ENCODE measurements around the gene MTMR12. TPM values are rescaled to one million over a fixed set of nuclear protein-coding genes. Genes with fewer than 3 reads are reported as not detected.
A peak's percentile ranks its signal among the peaks of the same experiment; 100 is the strongest.
"Not testable (repeated sequence)": the region's sequence is repeated elsewhere in the genome, so short reads cannot be mapped to it uniquely, and the experiment has no call there.

MTMR12 gene
- total RNA-seq, 1 experiment from 2014 or later, result 17.1 TPM

DNA sequence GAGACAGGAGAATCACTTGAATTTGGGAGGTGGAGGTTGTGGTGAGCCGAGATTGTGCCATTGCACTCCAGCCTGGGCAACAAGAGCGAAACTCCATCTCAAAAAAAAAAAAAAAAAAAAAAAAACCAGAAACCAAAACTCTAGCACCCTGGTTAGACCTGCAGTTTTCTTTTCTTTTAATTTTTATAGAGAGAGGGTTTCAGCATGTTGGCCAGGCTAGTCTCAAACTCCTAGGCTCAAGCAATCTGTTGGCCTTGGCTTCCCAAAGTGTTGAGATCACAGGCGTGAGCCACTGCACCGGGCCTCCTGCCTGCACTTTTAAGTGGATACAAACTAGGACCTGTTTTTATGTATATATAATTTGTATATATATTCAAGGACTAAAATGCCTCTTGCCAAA lies 12.9 kb upstream of the MTMR12 start:
- DNase-seq (ENCODE audit: low read depth), result no peak

DNA sequence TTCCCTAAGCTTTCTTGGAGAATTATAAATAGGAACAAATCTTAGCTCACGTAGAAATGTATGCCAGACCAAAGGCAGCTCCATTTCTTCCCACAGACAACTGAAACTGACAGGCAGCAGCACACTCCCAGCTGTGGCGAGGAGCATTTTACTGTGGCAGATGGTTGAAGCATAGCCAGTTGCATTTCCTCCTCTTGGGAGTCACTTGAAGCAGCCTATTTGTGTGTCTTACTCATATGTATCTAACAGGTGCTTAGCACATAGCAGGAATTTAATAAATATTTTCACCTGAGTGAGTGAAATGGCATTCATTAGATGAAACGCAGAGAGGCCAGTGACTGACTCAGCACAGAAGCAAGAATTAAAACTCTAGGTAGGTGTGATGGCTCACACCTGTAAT lies 12.3 kb upstream of the MTMR12 start:
- DNase-seq (ENCODE audit: low read depth), result peak; percentile 86

DNA sequence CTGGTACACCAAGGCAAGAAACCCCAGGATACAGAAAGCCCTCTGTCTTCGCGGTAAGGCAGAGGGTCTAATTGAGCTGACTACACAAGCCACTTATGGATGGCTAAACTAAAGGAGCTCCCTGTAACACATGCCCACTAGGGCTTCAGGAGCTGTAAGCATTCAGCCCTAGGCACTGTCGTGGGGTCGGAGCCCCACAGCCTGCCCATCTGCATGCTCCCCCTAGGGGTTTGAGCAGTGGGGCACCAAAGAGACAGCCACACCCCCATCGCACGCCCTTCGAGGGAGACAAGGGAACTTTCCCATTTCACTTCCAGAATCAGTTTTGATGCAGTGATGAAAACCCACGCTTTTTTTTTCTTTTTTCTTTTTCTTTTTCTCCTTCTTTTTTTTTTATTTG lies 11.0 kb upstream of the MTMR12 start:
- DNase-seq (ENCODE audit: low read depth), result no peak

DNA sequence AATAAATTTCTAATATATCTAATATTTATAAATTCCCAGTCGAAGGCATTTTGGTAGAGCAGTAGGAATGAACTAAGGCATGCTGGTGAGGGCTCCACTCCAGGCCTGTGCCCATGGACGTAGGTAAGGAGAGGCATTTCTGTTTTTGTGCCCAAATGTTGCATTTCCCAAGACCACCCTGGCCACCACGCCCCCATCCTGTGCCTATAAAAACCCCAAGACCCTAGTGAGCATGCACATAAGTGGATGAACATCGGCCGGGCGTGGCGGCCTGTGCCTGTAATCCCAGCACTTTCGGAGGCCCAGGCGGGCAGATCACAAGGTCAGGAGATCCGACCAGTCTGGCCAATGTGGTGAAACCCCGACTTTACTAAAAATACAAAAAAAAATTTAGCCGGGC lies 10.1 kb upstream of the MTMR12 start:
- DNase-seq (ENCODE audit: low read depth), result no peak

DNA sequence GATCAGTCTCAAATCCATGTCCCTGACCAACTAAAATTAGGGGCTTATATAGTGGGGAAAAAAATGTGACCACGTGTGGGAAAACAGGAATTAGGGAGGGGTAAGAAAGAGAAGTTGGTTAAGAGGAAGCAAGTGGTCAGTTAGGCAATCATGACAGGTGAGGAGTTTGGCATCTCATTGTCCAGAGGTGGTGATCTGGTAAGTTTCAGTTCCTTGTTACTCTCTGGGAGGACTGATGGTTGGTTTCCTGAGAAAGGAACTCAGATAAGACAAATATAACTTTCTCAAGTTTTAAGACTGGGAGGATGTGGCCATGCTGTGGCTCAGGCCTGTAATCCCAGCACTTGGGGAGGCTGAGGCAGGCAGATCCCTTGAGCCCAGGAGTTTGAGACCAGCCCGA lies 9.0 kb upstream of the MTMR12 start:
- DNase-seq (ENCODE audit: low read depth), result not testable (repeated sequence)

DNA sequence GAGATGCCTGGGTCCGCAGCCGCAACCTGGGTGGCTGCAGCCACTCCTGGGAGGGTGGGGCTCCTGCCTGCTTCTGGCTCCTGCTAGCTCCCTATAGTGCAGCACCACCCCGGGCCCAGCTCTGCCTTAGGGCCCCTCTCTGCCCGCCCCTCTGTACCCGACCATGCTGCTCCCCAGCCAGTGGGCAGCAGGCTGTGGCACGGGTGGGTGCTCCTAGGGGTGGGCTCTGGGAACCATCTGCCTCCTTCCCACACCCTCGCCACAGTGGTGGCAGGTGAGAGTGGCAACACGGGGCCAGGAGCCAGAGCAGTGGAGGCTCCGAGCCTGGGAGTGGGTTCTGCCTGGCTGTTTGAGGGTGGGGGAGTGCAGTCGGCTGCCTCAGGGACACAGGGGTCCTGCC lies 7.8 kb upstream of the MTMR12 start:
- DNase-seq (ENCODE audit: low read depth), result no peak

DNA sequence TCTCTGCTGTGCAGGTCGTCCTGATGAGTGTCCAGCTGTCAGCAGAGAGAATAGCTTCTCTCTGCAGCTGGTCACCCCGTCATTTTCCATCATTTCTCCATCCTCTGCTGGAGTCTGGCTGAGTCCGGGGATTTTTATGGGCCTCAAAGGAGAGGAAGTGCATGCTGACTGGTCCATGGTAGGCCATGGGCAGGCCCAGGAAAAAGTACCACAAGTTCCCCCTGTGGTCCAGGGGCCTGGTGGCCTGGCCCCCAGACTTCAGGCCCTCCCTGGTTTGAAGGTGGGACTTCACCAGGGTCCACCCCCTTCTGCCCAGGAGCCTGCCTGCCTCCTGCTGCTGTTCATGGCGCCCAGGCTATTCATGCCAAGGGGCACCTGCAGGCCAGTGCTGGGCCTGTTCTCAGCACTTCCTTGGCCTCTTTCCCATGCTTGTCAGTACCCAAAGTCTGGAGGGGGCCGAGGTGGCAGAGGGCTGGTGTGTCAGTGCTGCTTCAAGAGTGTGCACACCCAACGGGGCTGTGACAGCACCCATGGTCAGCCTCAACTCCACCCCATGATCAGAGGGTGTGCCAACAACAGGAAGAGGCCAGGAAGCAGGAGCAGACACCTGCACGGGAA lies 7.3 kb upstream of the MTMR12 start:
- no peak for DNase-seq (ENCODE audit: low read depth)

DNA sequence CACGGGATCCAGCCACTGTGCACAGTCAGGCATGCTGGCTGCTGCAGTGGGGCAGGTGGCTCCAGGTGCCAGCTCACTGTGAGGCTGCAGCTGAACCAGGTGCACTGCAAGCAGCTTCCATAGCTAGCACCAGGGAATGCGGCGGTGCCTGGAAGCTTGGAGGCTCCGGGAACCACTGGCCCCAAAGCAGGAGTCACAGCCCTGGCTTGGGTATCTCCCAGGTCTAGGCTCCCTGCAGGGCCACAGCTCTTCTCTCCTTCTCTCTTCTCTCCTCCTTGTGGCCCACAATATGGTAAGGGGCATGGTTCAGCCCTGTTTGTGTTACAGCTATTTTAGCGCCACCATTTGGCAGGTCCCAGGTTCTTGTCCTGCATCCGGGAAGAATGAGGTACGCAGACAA lies 6.7 kb upstream of the MTMR12 start:
- no peak for DNase-seq (ENCODE audit: low read depth)

DNA sequence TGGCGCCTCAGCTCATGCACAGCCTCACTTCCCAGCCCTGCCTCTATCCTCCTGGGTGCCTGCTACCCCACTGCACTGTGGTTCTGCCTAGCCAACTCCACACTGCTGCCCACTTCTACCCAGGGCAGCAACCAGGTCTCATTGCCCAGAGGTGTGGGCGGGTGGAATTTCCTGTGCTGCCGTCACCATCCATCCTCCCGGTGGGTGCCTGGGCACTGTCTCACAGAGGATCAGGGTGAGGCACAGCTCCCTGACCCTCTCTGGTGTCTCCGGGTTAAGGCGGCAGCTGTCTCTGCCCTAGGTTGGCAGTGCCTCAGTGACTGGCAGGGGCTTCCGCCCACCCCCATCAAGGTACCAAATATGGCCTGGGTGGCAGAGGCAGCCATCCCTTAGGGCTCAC lies 4.3 kb upstream of the MTMR12 start:
- no peak for DNase-seq (ENCODE audit: low read depth)

DNA sequence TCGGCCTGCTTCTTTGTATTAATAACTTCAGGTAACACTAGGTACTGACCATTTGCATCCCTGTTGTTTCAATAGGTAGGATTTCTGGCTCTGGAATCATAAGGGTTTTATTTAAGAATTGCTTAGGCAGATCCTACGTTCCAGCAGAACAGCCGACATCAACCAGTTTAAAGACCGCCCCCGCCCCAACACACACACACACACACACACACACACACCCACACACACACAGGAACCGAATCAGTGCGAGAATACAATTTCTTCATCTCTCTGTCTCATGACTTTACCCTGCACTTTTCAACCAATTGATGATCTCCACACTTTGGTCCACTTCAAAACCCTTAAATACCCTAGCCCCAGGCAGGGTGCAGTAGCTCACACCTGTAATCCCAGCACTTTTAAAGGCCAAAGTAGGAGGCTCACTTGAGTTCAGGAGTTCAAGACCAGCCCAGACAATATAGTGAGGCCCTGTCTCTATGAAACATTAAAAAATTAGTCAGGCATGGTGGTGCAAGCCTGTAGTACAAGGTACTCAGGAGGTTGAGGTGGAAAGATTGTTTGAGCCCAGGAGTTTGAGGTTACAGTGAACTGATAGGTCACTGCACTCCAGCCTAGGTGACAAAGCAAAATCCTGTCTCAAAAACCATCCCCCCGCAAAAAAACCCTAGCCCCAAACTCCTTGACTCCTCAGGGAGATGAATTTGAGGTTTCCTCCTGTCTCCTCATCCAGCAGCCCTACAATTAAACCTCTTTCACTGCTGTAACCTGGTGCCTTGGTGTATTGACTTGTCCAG lies 2.7 kb upstream of the MTMR12 start:
- no peak for DNase-seq (ENCODE audit: low read depth)

DNA sequence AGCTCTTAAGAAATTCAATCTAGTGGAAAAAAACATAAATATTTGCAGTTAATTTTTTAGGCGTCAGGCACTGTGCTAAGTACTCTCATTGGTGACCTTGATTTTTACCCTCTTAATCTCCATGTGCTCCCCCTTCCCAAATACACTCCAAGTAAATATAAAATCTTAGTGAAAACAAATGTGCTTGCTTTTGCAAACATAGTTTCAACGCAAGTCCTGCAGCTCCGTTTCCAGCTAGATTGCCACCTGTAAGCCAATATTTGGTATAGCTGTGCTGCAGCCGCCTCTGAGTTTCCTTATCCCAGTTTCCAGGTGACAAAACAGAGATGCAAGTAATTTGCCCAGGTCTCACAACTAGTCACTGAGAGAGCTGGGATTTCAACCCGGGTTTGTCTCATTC lies 1.9 kb upstream of the MTMR12 start:
- DNase-seq (ENCODE audit: low read depth), result no peak

DNA sequence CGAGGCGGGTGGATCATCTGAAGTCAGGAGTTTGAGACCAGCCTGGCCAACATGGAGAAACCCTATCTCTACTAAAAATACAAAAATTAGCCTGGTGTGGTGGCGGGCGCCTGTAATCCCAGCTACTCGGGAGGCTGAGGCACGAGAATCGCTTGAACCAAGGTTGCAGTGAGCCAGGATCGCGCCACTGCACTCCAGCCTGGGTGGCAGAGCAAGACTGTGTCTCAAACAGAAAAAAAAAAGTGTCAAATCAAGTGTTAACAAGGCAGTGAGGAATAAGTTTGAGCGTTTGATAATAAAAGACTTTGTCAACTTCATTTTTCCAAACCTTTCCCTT lies 1.4 kb upstream of the MTMR12 start:
- not testable (repeated sequence) for DNase-seq (ENCODE audit: low read depth)

DNA sequence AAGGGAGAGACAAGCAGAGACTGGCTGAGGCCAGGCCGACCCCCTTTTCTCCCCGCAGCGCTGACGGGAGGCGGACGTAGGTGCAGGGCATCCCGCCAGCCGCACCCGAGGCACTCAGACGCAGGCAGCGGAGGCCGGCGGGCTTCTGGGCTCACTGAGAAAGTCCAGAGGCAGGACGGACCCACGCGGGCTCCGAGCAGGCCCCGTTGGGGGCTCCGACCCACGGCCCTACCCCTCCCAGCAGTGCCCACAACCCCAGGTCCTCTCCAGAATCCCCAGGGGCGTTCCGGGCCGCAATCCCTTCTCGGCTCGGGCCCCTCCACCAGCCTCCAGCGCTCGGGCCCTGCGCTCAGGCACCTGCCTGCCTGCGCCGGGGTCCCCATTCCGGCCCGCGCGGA lies 543 bp downstream of the MTMR12 start:
- DNase-seq (ENCODE audit: low read depth), result peak; percentile 55

DNA sequence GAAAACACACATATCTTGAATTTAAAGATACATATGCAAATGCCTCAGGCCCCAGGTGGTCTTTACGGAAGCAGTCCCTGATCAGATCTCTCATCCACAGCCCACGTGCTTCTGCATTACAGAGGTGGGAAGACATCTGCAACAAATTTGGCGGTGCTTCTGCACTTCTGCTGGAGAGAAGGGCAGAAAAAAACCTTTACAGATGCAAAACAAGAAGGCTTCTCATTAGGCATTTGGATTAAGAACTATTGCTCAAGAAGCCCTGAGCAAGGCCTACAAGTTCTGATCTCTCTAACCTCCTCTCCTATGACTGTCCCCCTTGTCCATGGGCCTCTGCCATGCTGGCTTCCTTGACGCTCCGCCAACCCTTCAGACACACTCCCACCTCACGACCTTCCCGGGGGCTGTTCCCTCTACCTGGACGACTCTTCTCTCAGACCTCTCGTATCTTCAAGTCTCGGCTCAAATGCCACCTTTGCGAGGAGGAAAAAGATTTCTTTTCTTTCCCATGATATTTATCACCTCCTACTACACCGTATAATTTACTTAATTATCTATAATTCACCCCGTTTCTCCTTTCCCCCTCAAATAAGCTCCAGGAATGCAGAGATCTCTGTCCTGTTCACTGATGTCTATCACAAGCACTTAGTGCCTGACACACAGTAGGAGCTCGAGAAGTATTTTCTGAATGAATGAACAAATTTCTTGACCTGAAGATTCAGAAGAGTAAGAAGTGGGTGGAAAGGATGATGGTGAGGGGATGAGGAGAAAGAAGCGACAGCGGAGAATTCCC lies 1.1 kb downstream of the MTMR12 start:
- no peak for DNase-seq (ENCODE audit: low read depth)

DNA sequence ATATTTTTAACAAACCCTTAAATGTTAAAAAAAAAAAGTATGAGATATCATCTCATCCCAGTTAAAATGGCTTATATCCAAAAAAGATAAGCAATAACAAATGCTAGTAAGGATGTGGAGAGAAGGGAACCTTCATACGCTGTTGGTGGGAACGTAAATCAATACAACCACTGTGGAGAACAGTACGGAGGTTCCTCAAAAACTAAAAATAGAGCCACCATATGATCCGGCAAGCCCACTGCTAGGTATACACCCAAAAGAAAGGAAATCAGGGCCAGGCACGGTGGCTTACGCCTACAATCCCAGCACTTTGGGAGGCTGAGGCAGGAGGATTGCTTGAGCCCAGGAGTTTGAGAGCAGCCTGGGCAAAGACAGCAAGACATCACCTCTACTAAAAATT lies 3.0 kb downstream of the MTMR12 start:
- DNase-seq (ENCODE audit: low read depth), result no peak

DNA sequence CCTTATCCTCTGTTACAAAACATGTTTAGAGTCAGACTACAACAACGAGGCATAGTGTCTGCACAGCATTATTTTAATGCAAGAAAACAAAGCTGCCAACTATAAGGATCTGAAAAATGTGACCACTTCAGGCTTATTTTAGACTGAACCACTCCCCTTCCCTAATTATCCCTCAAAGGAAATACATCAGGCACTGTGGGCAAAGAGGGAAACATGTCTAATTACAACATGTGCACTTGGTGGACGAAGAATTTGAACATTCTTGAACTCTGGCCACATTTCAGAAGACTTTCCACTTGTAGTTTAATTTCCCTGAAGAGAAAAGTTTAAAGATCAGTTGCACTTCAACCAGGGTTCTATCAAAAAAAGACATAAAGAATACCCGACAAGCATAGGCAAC lies 3.8 kb downstream of the MTMR12 start:
- DNase-seq (ENCODE audit: low read depth), result no peak

DNA sequence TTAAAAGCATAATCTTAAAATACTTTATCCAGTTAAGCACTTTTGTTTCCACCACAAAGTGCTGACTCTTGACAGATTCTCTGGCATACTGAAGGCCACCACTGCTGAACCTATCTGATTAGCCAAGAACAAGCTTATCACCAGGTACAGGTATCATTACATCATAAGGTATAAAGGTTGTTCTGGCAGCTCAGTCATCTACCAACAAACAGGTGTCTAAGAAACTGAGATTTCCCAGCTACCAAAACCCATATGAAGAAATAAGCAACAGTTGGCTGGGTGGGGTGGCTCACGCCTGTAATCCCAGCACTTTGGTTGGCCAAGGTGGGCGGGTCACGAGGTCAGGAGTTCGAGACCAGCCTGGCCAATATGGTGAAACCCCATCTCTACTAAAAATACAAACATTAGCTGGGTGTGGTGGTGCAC lies 5.0 kb downstream of the MTMR12 start:
- DNase-seq (ENCODE audit: low read depth), result no peak

DNA sequence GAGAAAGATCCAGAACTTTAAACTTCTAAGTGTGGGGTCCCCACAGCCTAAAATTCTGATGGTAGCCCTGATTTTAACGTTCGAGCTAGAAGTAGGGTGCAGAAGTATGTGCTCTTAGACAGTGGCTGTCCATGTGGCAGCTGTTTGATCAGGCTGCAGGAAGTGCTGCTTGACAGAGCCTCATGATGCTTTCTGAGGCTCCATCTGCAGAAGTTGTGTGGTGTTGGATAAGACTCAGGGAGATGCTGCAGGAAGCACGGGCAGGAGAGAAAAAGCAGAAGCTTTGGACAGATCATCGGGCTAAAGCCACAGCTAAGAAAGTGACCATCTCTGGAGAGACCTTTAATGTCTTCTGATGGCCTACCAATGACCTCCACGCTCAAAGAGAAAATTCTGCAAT lies 8.1 kb downstream of the MTMR12 start:
- no peak for DNase-seq (ENCODE audit: low read depth)

DNA sequence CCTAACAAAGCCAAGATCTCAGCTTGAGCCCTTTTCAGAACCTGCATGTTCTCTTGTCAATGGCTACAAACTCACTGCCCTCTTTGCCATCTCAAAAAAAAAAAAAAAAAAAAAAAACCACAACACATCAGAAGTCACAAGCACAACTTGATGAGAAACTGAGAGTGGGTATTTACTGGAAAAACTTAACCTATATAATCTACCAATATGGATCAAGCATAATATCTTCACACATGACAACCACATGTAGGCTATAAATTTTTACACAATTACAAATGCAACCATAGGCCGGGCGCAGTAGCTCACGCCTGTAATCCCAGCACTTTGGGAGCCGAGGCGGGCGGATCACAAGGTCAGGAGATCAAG lies 9.0 kb downstream of the MTMR12 start:
- no peak for DNase-seq (ENCODE audit: low read depth)

DNA sequence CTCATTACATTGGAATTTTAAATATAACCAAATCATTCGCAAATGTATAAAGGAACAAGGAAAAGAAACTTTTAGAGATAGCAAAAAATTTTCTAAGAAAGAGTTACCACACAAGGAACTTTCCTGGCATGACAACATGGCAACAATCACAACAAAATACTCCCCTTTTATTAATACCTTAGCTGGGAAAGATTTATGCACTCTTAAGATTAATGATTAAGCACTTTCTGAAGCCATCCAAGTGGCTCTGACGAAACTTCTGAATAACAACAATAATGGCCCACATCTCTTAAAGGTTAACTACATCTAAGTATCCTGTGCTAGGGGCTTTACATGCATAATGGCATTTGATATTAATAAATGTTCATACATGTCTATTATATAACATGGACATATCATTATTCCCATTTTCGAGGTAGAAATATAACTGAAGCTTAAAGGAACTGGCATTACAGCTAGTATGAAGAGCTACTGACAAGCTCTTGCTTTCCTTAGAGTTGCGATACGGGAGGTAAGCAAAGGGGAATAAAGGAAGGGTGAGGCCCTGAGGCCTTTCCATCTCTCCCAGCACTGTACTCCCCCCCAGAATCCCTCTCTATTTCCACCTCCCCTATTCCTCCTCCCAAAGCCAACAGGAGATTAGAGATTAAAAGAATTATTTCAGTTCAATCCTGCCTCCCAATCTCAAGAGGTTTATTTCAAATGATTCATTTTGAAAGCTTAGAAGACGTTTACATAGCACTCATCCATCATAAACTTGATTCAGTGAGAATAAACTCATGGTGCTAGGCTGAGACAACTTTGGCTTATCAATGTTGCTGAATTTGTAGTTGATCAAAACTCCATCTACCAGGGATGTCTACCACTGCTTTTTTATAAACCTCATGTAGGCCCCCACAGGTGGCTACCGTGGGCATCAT lies 9.6 kb downstream of the MTMR12 start:
- no peak for DNase-seq (ENCODE audit: low read depth)

DNA sequence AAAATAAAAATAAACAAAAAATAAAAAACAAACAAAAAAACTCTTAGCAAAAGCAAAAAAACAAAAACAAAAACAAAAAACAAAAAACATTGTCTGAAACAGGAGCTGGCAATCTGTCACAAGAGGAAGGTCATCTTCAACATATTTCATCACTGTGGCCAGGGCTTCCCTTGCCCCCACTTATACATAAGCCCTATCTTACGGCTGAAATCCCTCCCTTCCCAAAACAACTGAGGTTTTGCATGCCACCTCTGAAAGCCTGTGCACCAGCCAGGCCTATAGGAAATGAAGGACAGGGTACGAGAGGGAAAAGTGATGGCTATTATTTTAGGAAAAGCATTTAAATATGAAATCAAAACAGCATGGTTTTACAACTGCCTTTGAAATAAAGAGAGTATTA lies 10.8 kb downstream of the MTMR12 start:
- DNase-seq (ENCODE audit: low read depth), result no peak

Measured in LHCN-M2 (cell line).